CD4-positive, alpha-beta T cell treated with Interleukin-10 for 1 hour (primary cell): ENCODE results near the gene MECP2.

Source experiments
- DNase-seq: peaks from one replicate; pipeline ENCODE4 v3.0.0-alpha.2; 2020

Gene MECP2

DNA sequence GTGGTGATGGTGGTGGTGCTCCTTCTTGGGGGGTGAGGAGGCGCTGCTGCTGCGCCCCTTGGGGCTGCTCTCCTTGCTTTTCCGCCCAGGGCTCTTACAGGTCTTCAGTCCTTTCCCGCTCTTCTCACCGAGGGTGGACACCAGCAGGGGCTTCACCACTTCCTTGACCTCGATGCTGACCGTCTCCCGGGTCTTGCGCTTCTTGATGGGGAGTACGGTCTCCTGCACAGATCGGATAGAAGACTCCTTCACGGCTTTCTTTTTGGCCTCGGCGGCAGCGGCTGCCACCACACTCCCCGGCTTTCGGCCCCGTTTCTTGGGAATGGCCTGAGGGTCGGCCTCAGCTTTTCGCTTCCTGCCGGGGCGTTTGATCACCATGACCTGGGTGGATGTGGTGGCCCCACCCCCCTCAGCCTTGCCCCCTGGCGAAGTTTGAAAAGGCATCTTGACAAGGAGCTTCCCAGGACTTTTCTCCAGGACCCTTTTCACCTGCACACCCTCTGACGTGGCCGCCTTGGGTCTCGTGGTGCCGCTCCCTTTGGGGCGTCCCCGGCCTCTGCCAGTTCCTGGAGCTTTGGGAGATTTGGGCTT lies 66.7 kb downstream of the MECP2 start:
- no peak for DNase-seq

GRCh38 chrX:154030266-154030665 lies 67.3 kb downstream of the MECP2 start:
- DNase-seq, result no peak

GRCh38 chrX:154029439-154029838 lies 68.1 kb downstream of the MECP2 start:
- DNase-seq, result no peak

DNA sequence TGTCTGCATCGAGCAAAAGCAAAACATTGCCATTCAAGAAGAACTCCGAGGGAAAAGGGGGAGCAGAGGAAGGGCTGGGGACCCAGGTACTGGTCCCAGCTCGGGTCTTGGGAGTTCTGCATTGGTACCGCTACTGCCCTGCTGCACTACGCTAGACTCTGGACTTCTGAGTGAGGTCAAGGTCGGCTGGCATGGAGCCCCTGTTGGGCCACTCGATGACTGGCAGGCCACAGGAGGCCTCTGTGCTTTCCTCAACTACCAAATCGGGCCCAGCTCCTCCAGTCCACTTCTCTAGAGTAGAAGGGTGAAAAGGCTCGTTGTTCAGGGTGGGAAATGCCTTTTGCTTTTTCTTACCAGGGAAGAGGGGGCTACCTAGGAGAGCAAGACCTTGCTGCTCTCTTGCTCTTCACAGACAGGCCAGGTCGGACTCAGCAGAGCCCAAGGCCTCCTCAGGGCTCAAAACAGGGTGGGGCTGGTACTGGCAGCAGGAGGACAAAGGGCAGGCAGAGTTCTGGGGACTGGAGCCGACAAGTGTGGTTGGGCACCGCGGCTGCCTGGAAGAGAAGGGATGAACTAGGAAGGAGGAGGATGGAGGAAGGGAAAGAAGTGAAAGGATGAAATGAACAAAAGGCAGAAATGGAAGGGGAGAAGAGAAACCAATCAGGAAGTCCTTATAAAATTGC lies 68.9 kb downstream of the MECP2 start:
- DNase-seq, result no peak

GRCh38 chrX:154027986-154028385 lies 69.5 kb downstream of the MECP2 start:
- DNase-seq, result no peak

DNA sequence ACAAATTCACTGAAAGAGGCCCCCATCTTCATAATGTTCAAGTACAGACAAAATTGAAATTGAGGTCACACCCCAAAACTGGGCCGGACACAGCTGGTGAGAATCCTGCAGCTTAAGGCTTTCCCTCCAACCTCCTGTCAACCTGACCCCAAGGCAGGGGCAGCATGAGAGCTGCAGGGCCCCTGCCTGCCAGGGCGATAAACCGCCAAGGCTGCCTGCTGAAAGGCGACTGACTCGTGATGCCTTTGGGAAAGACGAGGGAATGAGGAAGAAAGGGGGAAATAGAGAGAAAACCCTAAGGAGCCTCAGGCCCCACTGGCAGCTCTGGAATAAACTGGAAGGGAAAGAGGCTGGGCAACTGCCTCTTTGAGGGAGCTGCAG lies 70.5 kb downstream of the MECP2 start:
- no peak for DNase-seq

GRCh38 chrX:154026136-154027021 lies 71.1 kb downstream of the MECP2 start:
- DNase-seq, result no peak

DNA sequence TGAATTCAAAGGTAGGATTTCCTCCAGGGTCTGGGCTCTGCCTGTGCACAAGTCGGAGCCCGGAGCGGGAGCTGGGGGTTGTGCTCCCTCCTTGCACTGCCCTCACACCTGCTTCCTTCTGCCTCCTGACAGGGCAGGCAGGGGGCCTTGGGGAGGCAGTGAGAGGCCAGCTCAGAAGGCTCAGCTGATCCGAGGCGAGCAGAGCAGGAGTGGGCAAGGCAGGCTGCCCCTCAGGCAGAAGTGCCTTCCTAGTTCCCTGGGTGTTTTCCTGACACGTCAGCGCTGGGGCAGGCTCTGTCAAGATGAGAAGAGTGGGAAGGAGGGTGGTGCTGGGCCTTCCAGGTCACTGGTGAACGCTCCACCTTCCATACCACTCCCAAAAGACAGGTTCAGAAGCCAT lies 72.3 kb downstream of the MECP2 start:
- no peak for DNase-seq

GRCh38 chrX:154024271-154024670 lies 73.2 kb downstream of the MECP2 start:
- no peak for DNase-seq

- DNase-seq, result no peak
These were observed 74.1 kb downstream of the MECP2 start for GRCh38 chrX:154023276-154024000.

- no peak for DNase-seq
These were observed 75.4 kb downstream of the MECP2 start for GRCh38 chrX:154022108-154022507.

DNA sequence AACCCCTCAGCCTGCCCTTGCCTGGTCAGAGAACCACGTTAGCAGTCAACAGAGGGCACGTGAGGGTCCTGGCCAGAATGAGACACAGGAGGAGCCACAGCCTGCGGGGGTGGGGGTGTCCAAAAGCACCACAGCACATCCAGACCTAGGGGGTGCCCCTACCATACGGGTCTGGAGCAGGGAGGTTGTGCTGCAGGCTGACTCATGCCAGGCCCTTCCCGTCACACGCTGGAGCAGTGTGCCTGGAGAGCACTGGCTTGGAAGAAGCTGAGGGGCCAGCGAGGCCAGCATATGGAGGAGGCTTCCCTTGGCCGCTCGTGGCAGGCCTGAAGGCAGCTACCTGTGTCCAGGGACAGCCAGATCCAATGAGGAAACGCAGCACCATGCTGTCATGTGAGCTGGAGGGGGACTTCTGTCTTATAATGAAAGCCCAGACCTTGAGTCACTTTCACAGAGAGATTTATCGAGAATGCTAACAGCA lies 76.3 kb downstream of the MECP2 start:
- no peak for DNase-seq

DNA sequence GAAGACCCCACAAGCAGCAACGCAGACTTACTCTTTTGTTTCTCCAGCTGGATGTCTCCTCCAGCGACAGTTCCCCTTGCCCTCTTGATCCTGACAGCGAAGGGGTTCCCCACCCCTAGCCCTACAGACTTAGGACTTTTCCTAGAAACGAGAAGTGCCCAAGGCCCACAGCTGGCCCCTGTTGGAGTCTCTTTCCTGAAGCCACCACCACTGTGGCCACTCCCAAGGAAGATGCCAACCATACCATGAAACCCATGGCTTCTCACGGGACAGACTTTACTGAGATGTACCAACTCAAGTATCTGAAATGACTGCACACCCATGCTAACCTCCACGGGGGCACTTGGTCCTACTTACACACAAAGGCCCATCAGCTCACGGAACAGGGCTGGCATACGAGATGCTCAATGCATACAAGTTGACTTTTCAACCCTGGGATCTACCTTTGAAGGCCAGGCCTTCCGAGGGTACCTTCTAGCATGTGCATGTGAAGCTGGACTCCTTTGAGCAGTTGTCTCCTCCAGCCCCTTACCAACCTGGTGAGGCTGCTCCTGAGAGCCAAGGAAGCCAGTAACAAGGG lies 76.9 kb downstream of the MECP2 start:
- DNase-seq, result peak; percentile 3

DNA sequence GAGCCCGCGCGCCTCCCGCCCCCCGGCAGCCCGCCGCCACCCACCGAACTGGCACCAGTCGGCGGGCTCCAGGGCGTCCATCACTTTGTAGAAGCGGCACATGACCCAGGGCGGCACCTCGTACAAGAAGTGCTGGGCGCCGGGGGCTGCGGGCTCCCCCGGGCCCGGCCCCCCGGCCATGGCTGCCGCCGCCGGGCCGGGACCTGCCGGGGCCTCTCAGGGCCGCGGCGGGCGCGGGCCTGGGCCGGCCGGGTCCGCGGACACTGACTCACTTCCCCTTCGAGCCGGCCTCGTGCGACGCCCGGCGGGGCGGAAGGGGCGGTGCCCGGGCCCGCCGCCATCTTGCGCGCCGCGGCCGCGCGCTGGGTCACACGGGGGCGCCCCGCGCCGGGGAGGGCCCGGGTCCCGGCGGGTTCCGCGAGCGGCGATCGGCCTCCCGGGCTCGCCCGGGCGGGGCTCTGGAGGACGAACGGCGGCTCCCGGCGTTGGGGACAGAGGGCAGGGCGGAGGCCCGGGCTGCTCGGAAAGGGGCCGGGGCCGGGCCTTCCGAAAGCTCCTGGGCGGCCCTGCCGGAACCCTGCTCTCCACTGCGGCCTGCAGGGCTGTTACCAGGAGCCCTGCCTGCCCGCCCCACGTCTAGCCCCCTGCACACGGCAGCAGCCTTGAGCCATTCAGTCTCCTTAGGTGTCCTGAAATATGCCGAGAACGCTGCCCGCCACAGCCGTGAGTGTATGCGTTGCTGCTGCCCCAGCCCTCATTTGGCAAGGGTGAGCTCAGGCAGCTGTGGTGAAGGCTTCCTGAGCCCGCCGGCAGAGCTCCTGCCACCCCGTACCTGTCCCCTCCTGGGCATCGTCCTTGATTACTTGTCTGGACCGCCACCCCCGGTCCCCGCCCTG lies 77.6 kb downstream of the MECP2 start, which contains the start of gene IRAK1:
IRAK1 (minus strand) TSS at position 270 of the 896 bp plus-strand sequence; CDS start at position 180, 90 bp downstream.
- DNase-seq, result peak; percentile 59

DNA sequence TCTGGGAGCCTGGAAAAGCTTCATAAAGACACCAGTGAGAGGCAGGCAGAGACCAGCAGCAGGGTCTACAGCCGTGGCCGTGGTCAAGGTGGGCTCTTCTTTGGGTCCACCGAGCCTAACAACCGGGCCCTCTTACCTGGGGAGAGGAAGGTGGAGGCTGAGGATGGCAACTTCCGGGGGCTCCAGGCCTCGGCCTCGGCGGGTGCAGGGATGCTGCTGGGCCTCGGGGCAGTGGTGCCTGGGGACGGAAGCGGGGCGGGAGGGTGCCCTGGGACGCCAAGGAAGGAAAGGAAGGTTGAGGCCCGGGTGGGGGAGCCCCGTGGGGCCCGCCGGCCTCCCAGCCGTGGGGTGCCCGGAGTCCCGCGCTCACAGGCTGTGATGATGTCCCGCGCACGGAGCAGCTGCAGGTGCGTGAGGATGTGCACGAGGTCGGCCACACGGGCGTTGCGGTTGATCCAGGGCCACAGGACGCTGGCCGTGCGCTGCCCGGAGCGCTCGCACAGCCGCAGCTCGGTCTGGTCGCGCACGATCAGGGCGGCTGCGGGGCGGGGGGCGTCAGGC lies 78.4 kb downstream of the MECP2 start:
- peak; percentile 7 for DNase-seq

- no peak for DNase-seq
These were observed 78.9 kb downstream of the MECP2 start for GRCh38 chrX:154018518-154019060.

- no peak for DNase-seq
These were observed 79.6 kb downstream of the MECP2 start for GRCh38 chrX:154017766-154018517.

- DNase-seq, result no peak
These were observed 81.0 kb downstream of the MECP2 start for GRCh38 chrX:154016366-154017076.

- DNase-seq, result no peak
These were observed 81.8 kb downstream of the MECP2 start for GRCh38 chrX:154015581-154016264.
